ENCODE results near the gene ARPC3. TPM values are rescaled to one million over a fixed set of nuclear protein-coding genes. Genes with fewer than 3 reads are reported as not detected.
"Not testable (repeated sequence)": the region's sequence is repeated elsewhere in the genome, so short reads cannot be mapped to it uniquely, and the experiment has no call there.

ARPC3 gene
- total RNA-seq, 1 experiment from 2014 or later, result 319 TPM

DNA sequence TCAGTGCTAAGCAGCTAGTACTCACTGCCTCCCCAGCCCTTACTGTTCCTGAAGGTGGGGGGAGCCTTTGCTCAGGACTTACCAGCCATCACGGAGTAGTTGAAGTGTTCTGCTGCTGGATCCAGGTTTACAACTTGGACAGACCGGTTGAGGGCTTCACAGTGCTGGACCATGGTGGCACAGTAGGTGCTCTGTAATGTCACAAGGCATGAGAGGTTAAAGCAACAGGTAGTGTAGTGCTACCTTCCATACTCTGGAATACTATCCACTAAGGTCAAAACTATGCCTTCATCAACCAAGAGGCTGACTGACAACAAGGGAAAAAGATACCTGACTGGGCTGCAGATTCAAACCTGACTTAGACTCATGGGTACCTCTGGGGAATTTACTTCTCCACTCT lies 14.9 kb upstream of the ARPC3 start:
- BruUV-seq (replicated peaks), result no TSS peak
- ATAC-seq, result no peak
- CTCF ChIA-PET, result no interaction called here
- no peaks in the 10 kb centered on the region for H3K36me3 ChIP-seq (ENCODE audit: control insufficient read depth, insufficient read depth, low read length)
- H3K27me3 ChIP-seq (ENCODE audit: control insufficient read depth, insufficient read depth, low read length), result no peaks in the 10 kb centered on the region
- intact Hi-C loops (cut with micrococcal nuclease; ENCODE audit: unreplicated experiment), result no loop called here
- H3K4me1 ChIP-seq (ENCODE audit: control insufficient read depth, insufficient read depth, low read length), result peaks cover 11% of the 10 kb centered on the region
- no peak overlapping the region for H3K27ac ChIP-seq (ENCODE audit: low read length)
- TF ChIP-seq POLR2AphosphoS5 (IDR thresholded peaks at IDR 0.05; ENCODE audit: low read depth, low read length), result no peak
- TF ChIP-seq TCF7L2 (IDR thresholded peaks at IDR 0.05; ENCODE audit: low read depth, low read length), result no peak
- DNase-seq (ENCODE audit: low read depth, low spot score), result no peak
- in situ Hi-C loops (cut with HindIII; ENCODE audit: low pct_unique_long_range_greater_than_20kb, low sequenced_read_pairs), result loop anchor here (5.0 kb wide), 1 partner anchor 37 kb away; the partner anchor contains the start of genes RAD9B and VPS29
- POLR2A ChIA-PET, result interaction anchor here (0.5 kb wide), 1 partner anchor 287 kb away, joined by 5 read pairs; no protein-coding TSS in a partner anchor
- no peak overlapping the region for H3K4me3 ChIP-seq (ENCODE audit: low read depth in 2 of 2, low read length in 2 of 2)
- H3K9me3 ChIP-seq (ENCODE audit: control insufficient read depth, insufficient read depth, low read depth, low read length), result no peaks in the 10 kb centered on the region

DNA sequence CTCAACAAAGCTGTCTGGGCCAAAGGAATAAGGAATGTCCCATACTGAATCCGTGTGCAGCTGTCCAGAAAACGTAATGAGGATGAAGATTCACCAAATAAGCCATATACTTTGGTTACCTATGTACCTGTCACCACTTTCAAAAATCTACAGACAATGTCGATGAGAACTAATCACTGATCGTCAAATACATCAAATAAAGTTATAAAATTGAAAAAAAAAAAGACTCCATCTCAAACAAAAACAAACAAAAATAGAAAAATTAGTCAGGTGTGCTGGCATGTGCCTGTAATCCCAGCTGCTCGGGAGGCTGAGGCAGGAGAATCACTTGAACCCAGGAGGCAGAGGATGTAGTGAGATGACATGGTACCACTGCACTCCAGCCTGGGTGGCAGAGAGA lies 11.1 kb upstream of the ARPC3 start:
- intact Hi-C loops (cut with micrococcal nuclease; ENCODE audit: unreplicated experiment); in situ Hi-C loops (cut with HindIII; ENCODE audit: low pct_unique_long_range_greater_than_20kb, low sequenced_read_pairs); POLR2A ChIA-PET; H3K27me3 ChIP-seq (ENCODE audit: control insufficient read depth, insufficient read depth, low read length); CTCF ChIA-PET; H3K36me3 ChIP-seq (ENCODE audit: control insufficient read depth, insufficient read depth, low read length); H3K9me3 ChIP-seq (ENCODE audit: control insufficient read depth, insufficient read depth, low read depth, low read length); DNase-seq (ENCODE audit: low read depth, low spot score); BruUV-seq (replicated peaks); H3K4me1 ChIP-seq (ENCODE audit: control insufficient read depth, insufficient read depth, low read length); ATAC-seq; H3K4me3 ChIP-seq (ENCODE audit: low read depth in 2 of 2, low read length in 2 of 2); H3K27ac ChIP-seq (ENCODE audit: low read length): not testable (repeated sequence)

DNA sequence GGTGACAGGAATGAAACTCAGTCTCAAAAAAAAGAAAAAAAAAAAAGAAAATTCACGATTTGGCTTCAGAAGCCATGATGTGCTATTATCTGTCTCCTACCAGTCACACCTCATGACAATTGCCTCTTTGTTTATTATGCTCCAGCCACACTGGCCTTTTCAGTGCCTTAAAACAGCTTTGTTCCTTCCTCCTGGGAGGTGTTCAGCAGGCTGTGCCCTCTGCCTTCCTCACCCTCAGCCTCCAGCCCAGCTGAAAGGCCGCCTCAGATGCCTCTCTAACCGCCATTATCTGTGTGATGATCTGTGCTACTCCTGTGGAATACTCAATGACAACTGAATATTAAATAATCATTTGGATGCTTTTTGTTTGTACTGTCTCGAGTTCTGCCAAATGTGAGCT lies 8.6 kb upstream of the ARPC3 start:
- in situ Hi-C loops (cut with HindIII; ENCODE audit: low pct_unique_long_range_greater_than_20kb, low sequenced_read_pairs), result no loop called here
- POLR2A ChIA-PET, result no interaction called here
- no TSS peak for BruUV-seq (replicated peaks)
- intact Hi-C loops (cut with micrococcal nuclease; ENCODE audit: unreplicated experiment), result no loop called here
- no peak for ATAC-seq
- H3K9me3 ChIP-seq (ENCODE audit: control insufficient read depth, insufficient read depth, low read depth, low read length), result no peaks in the 10 kb centered on the region
- CTCF ChIA-PET, result interaction anchor here (0.8 kb wide), 1 partner anchor 9 kb away, joined by 3 read pairs; the partner anchor contains the start of gene ARPC3
- H3K27ac ChIP-seq (ENCODE audit: low read length), result no peak overlapping the region
- H3K4me1 ChIP-seq (ENCODE audit: control insufficient read depth, insufficient read depth, low read length), result no peaks in the 10 kb centered on the region
- H3K4me3 ChIP-seq (ENCODE audit: low read depth in 2 of 2, low read length in 2 of 2), result no peak overlapping the region
- no peaks in the 10 kb centered on the region for H3K27me3 ChIP-seq (ENCODE audit: control insufficient read depth, insufficient read depth, low read length)
- no peak for DNase-seq (ENCODE audit: low read depth, low spot score)
- peaks cover 3% of the 10 kb centered on the region; the same call in 1 of the 2 replicates for H3K36me3 ChIP-seq (ENCODE audit: control insufficient read depth, insufficient read depth, low read length)
- TF ChIP-seq, protein P1, sequence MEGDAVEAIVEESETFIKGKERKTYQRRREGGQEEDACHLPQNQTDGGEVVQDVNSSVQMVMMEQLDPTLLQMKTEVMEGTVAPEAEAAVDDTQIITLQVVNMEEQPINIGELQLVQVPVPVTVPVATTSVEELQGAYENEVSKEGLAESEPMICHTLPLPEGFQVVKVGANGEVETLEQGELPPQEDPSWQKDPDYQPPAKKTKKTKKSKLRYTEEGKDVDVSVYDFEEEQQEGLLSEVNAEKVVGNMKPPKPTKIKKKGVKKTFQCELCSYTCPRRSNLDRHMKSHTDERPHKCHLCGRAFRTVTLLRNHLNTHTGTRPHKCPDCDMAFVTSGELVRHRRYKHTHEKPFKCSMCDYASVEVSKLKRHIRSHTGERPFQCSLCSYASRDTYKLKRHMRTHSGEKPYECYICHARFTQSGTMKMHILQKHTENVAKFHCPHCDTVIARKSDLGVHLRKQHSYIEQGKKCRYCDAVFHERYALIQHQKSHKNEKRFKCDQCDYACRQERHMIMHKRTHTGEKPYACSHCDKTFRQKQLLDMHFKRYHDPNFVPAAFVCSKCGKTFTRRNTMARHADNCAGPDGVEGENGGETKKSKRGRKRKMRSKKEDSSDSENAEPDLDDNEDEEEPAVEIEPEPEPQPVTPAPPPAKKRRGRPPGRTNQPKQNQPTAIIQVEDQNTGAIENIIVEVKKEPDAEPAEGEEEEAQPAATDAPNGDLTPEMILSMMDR (IDR thresholded peaks at IDR 0.05), result no peak
- TF ChIP-seq SIN3A (IDR thresholded peaks at IDR 0.05; ENCODE audit: borderline replicate concordance, insufficient read depth, low read depth, low read length), result no peak
- TF ChIP-seq, protein P2, sequence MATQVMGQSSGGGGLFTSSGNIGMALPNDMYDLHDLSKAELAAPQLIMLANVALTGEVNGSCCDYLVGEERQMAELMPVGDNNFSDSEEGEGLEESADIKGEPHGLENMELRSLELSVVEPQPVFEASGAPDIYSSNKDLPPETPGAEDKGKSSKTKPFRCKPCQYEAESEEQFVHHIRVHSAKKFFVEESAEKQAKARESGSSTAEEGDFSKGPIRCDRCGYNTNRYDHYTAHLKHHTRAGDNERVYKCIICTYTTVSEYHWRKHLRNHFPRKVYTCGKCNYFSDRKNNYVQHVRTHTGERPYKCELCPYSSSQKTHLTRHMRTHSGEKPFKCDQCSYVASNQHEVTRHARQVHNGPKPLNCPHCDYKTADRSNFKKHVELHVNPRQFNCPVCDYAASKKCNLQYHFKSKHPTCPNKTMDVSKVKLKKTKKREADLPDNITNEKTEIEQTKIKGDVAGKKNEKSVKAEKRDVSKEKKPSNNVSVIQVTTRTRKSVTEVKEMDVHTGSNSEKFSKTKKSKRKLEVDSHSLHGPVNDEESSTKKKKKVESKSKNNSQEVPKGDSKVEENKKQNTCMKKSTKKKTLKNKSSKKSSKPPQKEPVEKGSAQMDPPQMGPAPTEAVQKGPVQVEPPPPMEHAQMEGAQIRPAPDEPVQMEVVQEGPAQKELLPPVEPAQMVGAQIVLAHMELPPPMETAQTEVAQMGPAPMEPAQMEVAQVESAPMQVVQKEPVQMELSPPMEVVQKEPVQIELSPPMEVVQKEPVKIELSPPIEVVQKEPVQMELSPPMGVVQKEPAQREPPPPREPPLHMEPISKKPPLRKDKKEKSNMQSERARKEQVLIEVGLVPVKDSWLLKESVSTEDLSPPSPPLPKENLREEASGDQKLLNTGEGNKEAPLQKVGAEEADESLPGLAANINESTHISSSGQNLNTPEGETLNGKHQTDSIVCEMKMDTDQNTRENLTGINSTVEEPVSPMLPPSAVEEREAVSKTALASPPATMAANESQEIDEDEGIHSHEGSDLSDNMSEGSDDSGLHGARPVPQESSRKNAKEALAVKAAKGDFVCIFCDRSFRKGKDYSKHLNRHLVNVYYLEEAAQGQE (IDR thresholded peaks at IDR 0.05; ENCODE audit: insufficient read depth in 1 of 2, low read depth in 2 of 2, low read length in 1 of 2), result no peak
- TF ChIP-seq TCF7L2 (IDR thresholded peaks at IDR 0.05; ENCODE audit: low read depth, low read length), result no peak
- TF ChIP-seq POLR2AphosphoS5 (IDR thresholded peaks at IDR 0.05; ENCODE audit: low read depth, low read length), result no peak
